Measurements from ENCODE around the gene SNX5.
"Not testable (repeated sequence)": the region's sequence is repeated elsewhere in the genome, so short reads cannot be mapped to it uniquely, and the experiment has no call there.

SNX5 gene

GRCh38 chr20:17960400-17960885 is 8.2 kb downstream of the SNX5 start:
- DNase-seq (ENCODE audit: low read depth), result not testable (repeated sequence)

GRCh38 chr20:17959257-17959627 is 9.4 kb downstream of the SNX5 start:
- DNase-seq (ENCODE audit: low read depth), result no peak

- DNase-seq (ENCODE audit: low read depth), result peak; percentile 48
Observed at GRCh38 chr20:17958373-17959256, 10.0 kb downstream of the SNX5 start.

GRCh38 chr20:17957505-17958363 is 10.9 kb downstream of the SNX5 start:
- peak; percentile 78 for DNase-seq (ENCODE audit: low read depth)

- DNase-seq (ENCODE audit: low read depth), result no peak
Observed at GRCh38 chr20:17956099-17956685, 12.4 kb downstream of the SNX5 start.

GRCh38 chr20:17955302-17955701 is 13.3 kb downstream of the SNX5 start:
- no peak for DNase-seq (ENCODE audit: low read depth)

- no peak for DNase-seq (ENCODE audit: low read depth)
Observed at GRCh38 chr20:17953935-17954334, 14.7 kb downstream of the SNX5 start.

GRCh38 chr20:17952692-17953684 is 15.6 kb downstream of the SNX5 start:
- no peak for DNase-seq (ENCODE audit: low read depth)

- DNase-seq (ENCODE audit: low read depth), result no peak
Observed at GRCh38 chr20:17951323-17951722, 17.3 kb downstream of the SNX5 start.

- no peak for DNase-seq (ENCODE audit: low read depth)
Observed at GRCh38 chr20:17950670-17951069, 17.9 kb downstream of the SNX5 start.

GRCh38 chr20:17949899-17950298 is 18.7 kb downstream of the SNX5 start:
- DNase-seq (ENCODE audit: low read depth), result no peak

GRCh38 chr20:17948442-17948841 is 20.2 kb downstream of the SNX5 start:
- DNase-seq (ENCODE audit: low read depth), result no peak

- DNase-seq (ENCODE audit: low read depth), result no peak
Observed at GRCh38 chr20:17947474-17947815, 21.1 kb downstream of the SNX5 start.

- no peak for DNase-seq (ENCODE audit: low read depth)
Observed at GRCh38 chr20:17946572-17947473, 21.8 kb downstream of the SNX5 start.

- DNase-seq (ENCODE audit: low read depth), result no peak
Observed at GRCh38 chr20:17946040-17946439, 22.6 kb downstream of the SNX5 start.

GRCh38 chr20:17944854-17945474 is 23.6 kb downstream of the SNX5 start:
- DNase-seq (ENCODE audit: low read depth), result no peak

- DNase-seq (ENCODE audit: low read depth), result no peak
Observed at GRCh38 chr20:17943343-17943742, 25.3 kb downstream of the SNX5 start.

GRCh38 chr20:17941826-17942196 is 26.8 kb downstream of the SNX5 start:
- no peak for DNase-seq (ENCODE audit: low read depth)

GRCh38 chr20:17941087-17941825 is 27.3 kb downstream of the SNX5 start:
- no peak for DNase-seq (ENCODE audit: low read depth)

All from iris pigment epithelial cell (primary cell).